Activated CD8-positive, alpha-beta memory T cell treated with anti-CD3 and anti-CD28 coated beads, Interleukin-2, amount 50 U/mL, for 48 hours (primary cell): Measurements from ENCODE around the gene TMEM51.
"Not testable (repeated sequence)": the region's sequence is repeated elsewhere in the genome, so short reads cannot be mapped to it uniquely, and the experiment has no call there.

Experiments used
- DNase-seq: peaks from one replicate; pipeline ENCODE4 v3.0.0-alpha.2; 2020

TMEM51 gene

GRCh38 chr1:15155888-15156741, 2.6 kb downstream of the TMEM51 start:
- DNase-seq, result no peak

- no peak for DNase-seq
Measured at GRCh38 chr1:15156807-15157380, 3.3 kb downstream of the TMEM51 start.

GRCh38 chr1:15157524-15158399, 4.2 kb downstream of the TMEM51 start:
- DNase-seq, result no peak

GRCh38 chr1:15158506-15159165, 5.1 kb downstream of the TMEM51 start:
- no peak for DNase-seq

- DNase-seq, result no peak
Measured at GRCh38 chr1:15159166-15159555, 5.6 kb downstream of the TMEM51 start.

GRCh38 chr1:15160626-15161025, 7.1 kb downstream of the TMEM51 start:
- no peak for DNase-seq

GRCh38 chr1:15167386-15167785, 13.8 kb downstream of the TMEM51 start:
- no peak for DNase-seq

GRCh38 chr1:15168479-15168878, 14.9 kb downstream of the TMEM51 start:
- DNase-seq, result no peak

GRCh38 chr1:15170071-15170470, 16.5 kb downstream of the TMEM51 start:
- DNase-seq, result no peak

GRCh38 chr1:15171271-15171908, 17.8 kb downstream of the TMEM51 start:
- DNase-seq, result no peak

GRCh38 chr1:15172405-15173259, 19.1 kb downstream of the TMEM51 start:
- DNase-seq, result no peak

GRCh38 chr1:15173863-15174614, 20.5 kb downstream of the TMEM51 start:
- no peak for DNase-seq

- DNase-seq, result no peak
Measured at GRCh38 chr1:15174615-15174983, 21.1 kb downstream of the TMEM51 start.

GRCh38 chr1:15175324-15176094, 22.0 kb downstream of the TMEM51 start:
- DNase-seq, result not testable (repeated sequence)

GRCh38 chr1:15176120-15176519, 22.6 kb downstream of the TMEM51 start:
- no peak for DNase-seq

GRCh38 chr1:15176898-15177665, 23.5 kb downstream of the TMEM51 start:
- no peak for DNase-seq

- no peak for DNase-seq
Measured at GRCh38 chr1:15177710-15178166, 24.2 kb downstream of the TMEM51 start.

GRCh38 chr1:15178571-15179484, 25.3 kb downstream of the TMEM51 start:
- DNase-seq, result no peak
